DMS153 (cell line): ENCODE measurements around the gene HTR3A.

Experiments
- DNase-seq: peaks from one replicate; lab custom pipeline; 2025; lab: John Stamatoyannopoulos, UW

The HTR3A gene

DNA sequence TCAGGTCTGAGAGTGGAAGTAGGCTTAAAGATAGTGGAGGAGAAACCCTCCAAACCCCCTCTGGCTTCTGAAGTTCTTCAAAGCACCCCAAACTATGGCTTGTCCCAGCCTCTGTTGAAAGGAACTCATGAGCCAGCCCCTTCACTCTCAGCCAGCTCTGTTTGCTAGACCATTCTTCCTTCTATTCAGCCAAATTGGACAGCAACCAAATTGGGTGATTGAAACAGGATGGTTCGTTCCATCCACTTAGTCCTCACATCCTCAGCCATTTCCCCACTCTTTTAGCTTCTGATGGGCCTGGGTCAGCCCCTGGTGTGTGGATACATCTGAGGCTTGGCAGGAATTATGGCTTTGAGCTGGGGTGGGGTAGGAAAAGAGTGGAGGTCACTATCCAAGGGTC is 4.5 kb downstream of the HTR3A start:
- DNase-seq = no peak

DNA sequence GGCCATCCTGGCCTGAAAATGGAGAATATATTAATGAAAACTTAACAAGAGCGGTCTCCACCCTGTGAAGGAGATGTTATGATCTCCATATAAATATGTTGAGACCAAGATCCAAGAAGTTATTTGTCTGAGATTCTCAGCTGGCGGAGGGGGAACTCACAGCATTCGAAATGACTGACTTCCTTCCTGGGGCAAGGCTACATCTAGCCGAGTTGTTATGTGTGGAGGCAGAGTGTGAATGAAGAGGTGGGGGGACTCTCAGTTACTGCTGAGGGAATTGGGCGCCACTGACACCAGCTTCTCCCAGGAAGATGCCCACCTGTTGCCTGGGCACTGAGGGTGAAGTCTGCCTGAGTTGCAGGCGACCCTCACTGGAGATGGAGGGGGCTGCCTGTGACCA is 5.9 kb downstream of the HTR3A start:
- no peak for DNase-seq

DNA sequence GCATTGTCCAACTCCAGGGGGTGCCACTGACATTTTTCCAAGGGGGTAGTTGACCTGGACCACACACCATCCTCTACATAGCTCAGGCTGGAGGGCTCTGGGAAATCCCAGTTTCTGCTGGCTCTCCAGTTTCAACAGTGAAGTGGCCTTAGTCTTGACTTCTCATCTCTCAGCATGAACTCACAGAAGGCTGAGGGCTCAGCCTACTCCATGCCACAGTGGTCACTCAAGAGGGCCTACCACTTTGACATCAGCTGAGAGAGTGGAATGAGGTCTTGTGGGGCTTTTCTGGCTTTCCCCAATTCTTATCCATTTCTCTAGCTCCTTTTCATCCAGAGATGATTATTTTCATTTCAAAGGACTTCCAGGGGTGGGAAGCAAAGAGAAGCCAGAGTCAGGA is 7.4 kb downstream of the HTR3A start:
- no peak for DNase-seq

DNA sequence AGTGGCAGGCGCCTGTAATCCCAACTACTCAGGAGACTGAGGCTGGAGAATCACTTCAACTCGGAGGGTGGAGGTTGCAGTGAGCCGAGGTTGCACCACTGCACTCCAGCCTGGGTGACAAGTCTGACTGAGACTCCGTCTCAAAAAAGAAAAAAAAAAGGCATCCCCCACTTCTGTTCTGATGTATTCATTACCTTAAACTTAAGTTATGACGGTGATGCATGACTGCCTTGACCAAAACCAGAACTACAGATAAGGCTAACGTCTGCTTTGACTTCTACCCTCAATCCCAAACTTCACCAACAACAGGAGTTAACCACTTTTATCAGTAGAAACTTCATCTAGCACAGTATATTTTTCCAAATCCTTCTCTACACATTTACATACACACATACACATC is 9.9 kb downstream of the HTR3A start:
- no peak for DNase-seq

DNA sequence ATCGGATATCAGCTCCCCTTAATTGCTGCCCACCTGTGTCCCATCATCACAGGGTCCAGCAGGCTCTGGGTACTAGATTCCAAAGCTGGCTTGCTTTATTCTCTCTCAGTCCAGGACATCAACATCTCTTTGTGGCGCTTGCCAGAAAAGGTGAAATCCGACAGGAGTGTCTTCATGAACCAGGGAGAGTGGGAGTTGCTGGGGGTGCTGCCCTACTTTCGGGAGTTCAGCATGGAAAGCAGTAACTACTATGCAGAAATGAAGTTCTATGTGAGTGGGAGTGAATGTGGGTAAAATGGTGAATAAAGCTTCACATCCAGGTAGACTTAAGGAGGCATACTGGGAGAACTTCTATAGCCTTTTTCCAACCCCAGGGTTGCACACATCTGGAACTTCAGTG is 11.0 kb downstream of the HTR3A start:
- DNase-seq = no peak

DNA sequence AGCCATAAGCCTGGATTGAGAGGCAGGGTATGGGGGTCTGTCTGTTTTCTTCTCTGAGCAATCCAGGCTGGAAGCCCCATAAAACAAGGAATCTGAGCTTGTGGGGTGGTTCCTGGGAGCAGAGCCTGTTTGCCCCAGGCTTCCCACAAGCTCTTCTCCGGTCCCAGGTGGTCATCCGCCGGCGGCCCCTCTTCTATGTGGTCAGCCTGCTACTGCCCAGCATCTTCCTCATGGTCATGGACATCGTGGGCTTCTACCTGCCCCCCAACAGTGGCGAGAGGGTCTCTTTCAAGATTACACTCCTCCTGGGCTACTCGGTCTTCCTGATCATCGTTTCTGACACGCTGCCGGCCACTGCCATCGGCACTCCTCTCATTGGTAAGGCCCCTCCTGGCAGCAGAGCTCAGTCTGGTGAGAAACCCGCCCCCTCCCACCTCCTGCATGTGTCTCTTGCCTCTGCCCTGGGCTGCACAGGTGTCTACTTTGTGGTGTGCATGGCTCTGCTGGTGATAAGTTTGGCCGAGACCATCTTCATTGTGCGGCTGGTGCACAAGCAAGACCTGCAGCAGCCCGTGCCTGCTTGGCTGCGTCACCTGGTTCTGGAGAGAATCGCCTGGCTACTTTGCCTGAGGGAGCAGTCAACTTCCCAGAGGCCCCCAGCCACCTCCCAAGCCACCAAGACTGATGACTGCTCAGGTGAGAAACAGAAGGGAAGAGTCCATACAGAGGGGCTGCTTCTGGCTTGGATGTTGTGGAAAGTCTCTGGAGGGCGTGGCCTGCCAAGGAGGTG is 11.6 kb downstream of the HTR3A start:
- no peak for DNase-seq

DNA sequence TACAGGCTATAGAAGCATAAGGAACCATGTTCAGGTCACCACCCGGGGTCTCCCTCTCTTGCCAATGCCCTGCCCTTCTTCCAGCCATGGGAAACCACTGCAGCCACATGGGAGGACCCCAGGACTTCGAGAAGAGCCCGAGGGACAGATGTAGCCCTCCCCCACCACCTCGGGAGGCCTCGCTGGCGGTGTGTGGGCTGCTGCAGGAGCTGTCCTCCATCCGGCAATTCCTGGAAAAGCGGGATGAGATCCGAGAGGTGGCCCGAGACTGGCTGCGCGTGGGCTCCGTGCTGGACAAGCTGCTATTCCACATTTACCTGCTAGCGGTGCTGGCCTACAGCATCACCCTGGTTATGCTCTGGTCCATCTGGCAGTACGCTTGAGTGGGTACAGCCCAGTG is 14.5 kb downstream of the HTR3A start:
- no peak for DNase-seq

DNA sequence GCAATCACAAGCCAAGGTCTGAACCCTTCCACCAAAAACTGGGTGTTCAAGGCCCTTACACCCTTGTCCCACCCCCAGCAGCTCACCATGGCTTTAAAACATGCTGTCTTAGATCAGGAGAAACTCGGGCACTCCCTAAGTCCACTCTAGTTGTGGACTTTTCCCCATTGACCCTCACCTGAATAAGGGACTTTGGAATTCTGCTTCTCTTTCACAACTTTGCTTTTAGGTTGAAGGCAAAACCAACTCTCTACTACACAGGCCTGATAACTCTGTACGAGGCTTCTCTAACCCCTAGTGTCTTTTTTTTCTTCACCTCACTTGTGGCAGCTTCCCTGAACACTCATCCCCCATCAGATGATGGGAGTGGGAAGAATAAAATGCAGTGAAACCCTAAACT is 15.0 kb downstream of the HTR3A start:
- no peak for DNase-seq

DNA sequence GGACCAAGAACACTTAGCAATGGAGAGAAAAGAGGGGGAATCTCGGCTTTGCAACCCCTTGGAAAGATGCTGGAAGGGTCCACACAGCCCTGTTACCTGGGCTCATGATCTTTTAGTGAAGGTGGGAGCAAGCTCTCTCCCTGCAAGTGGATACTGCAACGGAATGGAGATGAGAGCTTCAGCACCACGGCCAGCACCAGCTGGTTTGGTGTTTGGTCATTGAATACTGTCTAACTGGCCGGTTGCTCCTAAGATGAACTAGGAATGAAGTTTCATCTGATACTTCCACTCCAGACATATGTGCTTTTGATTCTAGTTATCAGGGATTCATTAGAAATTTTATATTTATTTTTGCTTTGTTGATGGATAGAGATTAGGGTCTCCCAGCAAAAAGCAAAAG is 16.3 kb downstream of the HTR3A start:
- DNase-seq = no peak

DNA sequence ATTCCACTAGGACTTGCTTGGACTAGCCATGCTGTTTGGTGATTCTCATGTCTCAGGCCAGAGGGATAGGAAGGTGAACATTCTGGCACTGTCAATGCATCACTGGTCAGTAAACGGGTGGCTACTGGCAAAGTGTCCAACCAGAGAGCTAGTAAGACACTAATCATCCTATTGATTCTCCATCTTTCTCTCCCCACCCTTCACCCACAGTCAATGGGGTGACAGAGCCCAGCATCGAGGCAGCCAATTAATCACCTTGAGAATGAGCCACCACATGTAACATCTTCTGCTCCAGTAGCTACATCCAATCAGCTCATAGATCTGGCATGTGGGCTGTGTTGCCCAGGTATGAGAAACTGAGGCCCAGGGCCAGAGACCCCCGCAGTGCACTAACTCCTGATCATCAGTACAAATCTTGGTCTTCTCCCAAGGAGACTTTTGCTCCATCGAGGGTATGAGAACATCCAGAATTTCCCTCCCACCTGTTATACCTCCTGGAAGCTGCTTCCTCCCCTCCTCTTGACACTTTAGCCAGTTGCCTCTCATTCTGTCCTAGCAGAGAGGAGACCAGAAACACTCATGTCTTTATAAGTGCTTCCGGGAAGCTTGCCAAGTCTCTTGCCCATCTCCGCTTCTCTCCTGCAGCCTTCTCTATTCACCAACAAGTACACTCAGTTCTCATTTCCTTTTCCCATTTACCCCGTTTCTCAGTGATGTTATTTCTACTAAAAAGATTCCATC is 17.0 kb downstream of the HTR3A start:
- peak; percentile 81 for DNase-seq

DNA sequence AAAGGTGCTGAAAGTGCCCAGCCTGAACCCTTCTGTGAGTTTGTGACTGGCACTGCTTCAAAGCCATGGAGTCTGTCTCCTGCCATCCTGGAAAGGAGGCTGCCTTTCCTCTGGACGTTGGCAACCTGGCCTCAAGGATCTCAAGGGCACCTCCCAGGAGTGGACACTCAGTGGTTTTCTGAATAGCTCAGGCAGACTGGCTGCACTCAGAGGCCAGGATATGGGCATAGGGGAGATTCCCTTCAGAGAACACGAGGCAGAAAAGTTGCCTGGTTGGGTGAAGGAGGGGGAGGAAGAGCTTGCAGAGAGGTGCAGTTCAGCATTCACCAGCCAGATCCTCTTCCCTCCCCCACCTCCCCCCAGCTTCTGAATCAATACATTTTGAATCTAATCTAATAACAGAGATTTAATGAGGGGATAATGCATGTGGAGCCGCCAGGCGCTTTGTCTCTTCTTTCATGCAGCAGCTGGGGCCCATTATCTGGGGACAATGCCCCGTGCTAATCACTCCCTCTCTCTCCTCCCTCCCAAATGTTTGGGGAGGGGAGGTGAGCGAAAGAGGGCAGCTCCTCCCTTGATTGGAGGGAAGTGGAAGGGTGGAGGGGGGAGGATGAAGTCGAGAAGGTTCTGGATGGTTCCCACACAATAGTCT is 17.7 kb downstream of the HTR3A start:
- peak; percentile 69 for DNase-seq

DNA sequence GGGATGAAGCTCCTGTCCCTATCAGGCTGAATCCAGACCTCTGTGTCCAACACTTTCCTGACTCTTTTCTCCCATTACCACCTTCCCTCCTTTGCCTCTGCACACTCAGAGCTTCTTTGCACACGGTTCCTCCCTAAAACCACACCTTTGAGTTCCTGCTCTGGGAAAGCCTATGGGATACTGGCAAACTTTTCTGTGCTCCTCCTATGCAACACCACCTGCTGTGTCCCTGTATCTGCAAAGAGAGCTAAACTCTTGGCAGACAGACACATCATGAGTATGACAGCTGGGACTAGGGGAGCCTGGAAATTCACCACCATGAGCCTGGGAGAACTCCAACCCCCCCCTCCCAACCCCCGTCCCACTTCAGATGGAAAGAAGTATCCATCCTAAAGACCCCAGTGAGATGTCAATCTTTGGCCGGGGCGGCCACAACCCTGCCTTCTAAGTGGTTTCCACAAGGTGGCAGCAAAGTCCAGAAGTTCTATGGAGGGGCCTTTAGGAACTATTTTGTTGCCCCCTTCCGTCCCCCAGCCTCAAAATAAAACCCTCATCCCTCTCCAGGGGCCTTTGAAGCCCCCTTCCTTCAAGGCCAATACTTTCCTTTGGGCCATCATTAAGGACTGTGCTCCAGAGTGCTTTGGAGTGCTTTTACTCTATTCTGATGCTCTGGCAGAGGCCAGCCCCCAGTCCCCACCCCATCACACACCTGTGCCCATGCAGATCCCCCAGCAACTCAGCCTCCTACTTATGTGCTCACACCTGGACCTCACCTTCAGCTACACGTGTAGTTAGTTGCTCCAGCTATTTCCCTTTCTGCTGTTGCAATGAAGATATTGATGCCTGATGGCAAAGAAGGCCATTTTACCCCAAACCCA is 19.4 kb downstream of the HTR3A start:
- DNase-seq = peak; percentile 4

DNA sequence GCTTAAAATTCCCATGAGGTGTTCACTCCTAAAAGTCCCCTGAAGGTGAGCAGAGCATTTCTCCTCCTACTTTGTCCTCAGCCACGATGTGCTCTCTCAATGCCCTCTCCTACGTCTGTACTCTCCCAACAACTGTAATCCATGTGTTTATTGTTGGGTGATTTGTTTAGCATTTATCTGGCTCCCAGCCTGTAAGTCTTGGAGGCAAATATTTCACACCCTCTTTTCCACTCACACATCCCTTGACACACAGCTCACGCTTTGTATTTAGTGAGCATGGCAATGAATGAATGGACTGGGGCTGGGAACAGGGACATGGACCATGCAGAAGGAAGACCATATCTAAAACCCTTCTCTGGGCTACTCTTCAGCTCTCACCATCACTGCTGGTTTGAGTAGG is 22.6 kb downstream of the HTR3A start:
- DNase-seq = no peak

DNA sequence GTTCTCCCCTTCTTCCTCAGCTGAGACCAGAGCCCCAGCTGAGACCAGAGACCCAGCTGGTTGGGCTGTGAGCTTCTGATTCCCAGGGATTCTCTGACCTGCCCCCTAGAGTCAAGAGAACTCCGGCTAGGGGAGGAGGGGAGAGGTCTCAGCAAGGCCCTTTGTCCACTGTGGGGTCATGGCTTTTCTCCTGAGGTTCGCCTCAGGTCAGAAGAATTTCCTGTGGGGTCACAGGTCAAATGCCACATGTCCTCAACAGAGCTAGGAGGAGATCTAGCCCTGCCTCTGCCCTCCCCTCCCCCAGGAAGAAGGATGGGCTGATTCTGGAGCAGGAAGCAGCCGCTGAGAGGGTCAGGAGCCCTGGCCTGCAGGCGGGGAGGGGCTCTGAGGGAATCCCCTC is 23.7 kb downstream of the HTR3A start:
- no peak for DNase-seq

DNA sequence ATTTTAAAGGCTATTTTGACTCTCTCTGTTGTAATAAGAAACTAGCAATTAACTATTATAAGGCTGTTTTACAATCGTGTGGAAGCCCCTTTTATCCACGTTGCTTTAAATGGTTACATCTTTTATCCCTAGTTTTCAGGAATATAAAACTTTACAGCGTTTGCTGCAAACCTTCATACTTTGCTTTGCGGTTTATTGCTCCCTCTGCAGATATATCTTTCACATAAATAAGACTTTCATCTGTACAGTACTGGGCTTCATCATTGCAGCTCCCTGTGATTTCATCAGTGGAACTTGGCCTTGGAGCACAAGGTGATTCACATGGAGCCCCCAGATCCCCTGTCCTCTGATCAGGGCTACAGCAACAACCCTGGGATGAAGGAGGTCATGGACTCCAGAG is 25.6 kb downstream of the HTR3A start:
- no peak for DNase-seq

DNA sequence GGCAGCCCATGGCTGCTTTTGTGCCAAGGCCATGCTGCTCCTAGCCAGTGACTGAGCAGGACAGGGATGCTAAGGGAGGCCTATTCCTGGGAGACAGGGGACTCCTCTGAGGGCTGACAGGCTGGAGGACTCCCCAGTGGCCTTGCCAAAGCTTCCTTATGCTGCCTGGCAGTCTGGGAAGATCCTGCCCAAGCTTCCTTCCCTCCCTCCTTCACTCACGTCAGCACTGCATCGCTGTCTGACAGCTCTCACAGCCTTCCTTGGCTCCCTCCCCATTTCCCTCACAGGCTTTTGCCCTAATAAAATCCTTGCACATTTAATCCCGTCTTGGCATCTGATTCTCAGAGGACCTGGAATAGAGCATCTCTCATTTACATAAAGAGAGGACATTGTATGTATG is 26.5 kb downstream of the HTR3A start:
- no peak for DNase-seq

DNA sequence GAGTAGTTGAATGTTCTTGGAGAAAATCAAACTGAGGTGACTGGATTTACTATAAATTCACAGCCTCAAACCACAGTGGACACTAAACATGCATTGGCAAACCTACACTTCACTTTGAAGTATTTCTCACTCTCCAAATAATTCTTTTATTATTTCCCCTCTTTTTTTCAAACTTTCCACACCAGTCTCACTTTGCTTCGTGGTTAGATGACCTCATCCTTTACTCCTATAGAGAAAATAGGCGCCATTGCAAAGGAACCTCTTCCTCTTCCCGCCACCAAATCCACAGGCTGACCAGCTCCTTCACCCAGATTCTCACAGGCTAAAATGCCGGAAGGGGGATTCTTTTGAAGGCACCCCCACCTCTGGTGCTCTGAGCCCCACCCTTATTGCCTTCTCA is 33.4 kb downstream of the HTR3A start:
- DNase-seq = no peak

DNA sequence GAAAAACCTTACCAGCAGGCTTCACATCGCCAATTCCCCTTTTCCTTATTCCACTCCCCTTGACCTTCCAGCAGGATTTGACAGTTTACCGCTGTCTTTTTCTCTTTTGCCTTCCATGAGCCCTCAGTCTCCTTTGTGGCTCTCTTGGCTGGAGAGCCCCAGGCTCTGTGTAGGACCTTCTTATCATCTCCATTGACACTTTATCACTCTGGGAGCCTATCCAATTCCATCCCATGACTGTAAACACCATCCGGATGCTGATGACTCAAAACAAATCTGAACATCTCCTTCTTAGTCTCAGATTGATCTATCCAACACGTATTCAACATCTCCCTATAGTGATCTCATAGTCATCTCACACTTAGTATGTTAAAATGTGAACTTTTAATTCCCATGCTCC is 36.0 kb downstream of the HTR3A start:
- DNase-seq = no peak

DNA sequence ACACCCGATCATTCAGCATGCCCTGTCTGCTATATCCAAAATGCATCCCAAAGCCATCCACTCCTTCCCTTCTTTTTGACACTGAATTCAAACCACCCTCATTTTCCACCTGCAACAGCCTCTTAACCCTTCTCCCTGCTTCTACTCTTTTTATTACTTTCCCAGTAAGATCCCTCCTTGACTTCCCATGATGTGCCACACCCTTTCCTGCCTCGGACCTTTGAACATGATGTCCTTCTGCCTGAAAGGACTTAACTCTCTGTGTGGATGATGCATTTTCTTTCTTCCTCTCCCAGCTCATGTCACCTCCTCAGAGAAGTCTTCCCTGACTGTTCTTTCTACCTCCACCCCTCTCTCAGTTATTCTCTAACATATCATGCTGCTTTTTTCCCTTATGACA is 36.5 kb downstream of the HTR3A start:
- DNase-seq = no peak

DNA sequence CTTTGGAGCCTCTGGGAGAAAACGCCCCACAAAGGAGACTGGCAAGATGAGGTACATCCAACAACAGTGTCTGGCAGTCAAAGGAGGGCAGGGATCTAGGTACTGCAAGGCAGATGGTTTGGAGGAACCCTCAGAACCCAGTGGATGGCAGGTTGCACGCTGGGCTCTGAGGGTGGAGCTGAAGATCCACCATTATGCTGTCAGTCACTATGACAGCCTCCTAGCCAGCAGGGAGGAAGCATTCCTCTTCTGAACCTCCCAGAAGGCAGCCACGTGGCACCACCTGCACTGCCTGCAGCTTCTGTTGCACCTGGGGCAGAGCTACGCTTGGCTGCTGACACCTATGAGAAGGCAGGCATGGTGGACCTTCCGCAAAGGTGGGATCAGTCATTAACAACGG is 40.2 kb downstream of the HTR3A start:
- DNase-seq = no peak

DNA sequence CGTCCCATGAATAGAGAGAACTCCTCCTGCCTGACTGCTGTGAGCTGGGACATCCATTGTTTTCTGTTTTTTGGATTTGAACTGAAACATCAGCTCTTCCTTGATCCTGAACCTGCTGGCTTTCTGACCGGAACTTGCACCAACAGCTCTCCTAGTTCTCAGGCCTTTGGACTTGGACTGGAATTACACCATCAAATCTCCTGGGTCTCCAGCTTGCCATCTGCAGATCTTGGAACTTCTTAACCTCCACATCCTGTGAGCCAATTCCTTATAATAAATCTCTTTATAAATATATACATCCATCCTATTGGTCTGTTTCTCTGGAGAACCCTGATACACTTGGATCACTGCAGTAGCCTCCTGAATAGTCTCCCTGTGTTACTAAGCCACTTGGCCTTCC is 42.1 kb downstream of the HTR3A start:
- no peak for DNase-seq

DNA sequence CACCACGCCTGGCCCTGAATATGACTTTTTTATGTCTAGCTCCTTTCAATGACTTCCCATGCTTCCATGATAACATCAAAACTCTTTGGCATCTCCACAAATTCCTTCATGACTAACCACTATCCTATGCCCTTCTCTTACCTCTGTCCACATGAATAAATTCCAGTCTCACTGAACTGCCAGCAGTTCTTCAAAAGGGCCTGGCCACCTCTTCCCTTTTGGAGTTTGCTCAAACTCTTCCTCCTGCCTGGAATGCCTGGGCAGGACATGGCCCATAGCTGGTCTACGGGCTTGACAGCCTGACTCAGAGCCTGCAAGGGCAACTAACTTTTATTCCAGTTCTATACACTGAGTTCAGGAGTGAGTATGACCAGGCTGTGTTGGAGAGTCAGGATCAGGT is 42.8 kb downstream of the HTR3A start:
- DNase-seq = no peak
